HAP-1 (cell line): ENCODE measurements around the gene DHX8.

Source experiments
- DNase-seq, 2 experiments: peaks; one replicate each; pipeline ENCODE4 v3.0.0-alpha.2; 2016 to 2020; ENCODE audit warnings: low spot score in 2 of 2
- H3K27me3 ChIP-seq: fragments of 250-450 bp; sonication (Bioruptor Pico); 2 replicates; pipeline ENCODE4 v1.5.1; 2020; ENCODE audit warnings: low read depth, mild to moderate bottlenecking, moderate library complexity
- H3K36me3 ChIP-seq: fragments of 250-450 bp; sonication (Bioruptor Pico); replicated peaks from 2 replicates; pipeline ENCODE4 v1.5.1; 2020; ENCODE audit warnings: mild to moderate bottlenecking
- H3K4me1 ChIP-seq: fragments of 250-450 bp; sonication (Bioruptor Pico); 2 replicates; pipeline ENCODE4 v1.5.1; 2020; ENCODE audit warnings: mild to moderate bottlenecking
- H3K4me3 ChIP-seq: fragments of 250-450 bp; sonication (Bioruptor Pico); 2 replicates; pipeline ENCODE4 v1.5.1; 2020; ENCODE audit warnings: mild to moderate bottlenecking, moderate library complexity
- H3K9me3 ChIP-seq: fragments of 250-450 bp; sonication (Bioruptor Pico); 2 replicates; pipeline ENCODE4 v1.5.1; 2020; ENCODE audit warnings: mild to moderate bottlenecking, moderate library complexity
- in situ Hi-C: fragments of 300-500 bp; cut with MboI; formaldehyde crosslinking; loops from 3 replicates; pipeline ENCODE4 v1.14.3; 2020; ENCODE audit warnings: low sequenced_read_pairs, inconsistent platforms, mixed read lengths

Gene DHX8

DNA sequence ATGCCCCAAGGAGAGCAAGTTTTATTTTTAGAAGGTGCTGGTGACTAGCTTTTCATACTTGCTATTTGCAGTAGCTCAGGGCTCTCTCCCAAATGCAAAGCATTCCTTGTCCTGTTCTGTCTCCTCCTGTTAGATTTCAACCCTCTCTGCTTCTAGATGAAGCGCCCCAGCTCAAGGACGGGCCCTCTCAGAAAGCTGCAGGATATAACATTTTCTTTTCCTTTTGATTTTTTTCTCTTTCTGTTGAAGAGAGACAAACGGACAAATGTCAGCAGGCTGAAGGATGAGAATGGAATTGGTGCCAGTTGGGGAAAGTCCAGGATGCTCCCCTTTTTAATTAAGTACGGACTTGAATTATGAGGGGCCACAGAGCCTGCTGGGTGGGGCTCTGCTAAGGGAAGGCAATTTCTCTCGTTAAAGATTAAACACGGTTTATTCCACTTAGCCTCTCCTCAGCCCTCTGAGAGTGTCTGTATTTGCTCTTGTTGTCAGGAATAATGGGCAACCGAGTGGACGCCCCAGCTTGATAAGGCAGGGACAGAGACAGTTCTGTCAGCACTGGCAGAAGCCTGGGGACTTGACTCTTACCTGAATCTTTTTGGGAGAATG, 68.6 kb downstream of the DHX8 start:
- Histone ChIP-seq H3K9me3 (no peaks in the 10 kb centered on the region), H3K4me1 (peaks cover 7% of the 10 kb centered on the region), H3K36me3 (no peaks in the 10 kb centered on the region), H3K4me3 (no peak overlapping the region), H3K27me3 (peaks cover 4% of the 10 kb centered on the region)
- in situ Hi-C loops, result no loop called here
- no peak for DNase-seq

DNA sequence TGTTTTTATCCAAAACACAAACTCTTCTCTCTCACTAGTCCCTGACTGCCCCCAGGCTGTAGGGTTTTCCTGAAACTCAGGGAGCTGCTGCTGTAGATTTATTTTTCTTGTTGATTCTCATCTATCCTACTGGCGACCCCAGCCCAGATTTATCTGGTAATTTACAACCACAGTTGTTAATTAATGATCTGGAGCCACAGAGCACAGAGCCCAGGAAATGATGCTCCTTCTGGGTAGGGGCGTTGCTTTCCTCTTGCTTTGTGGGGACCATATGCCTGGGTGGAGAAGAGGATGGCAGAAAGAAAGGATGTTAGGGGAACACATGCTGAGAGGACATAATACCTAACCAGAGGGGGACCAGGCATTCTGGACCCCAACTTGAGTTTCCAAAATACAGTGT, 69.8 kb downstream of the DHX8 start:
- in situ Hi-C loops, result no loop called here
- Histone ChIP-seq H3K4me1 (peaks cover 7% of the 10 kb centered on the region), H3K27me3 (no peaks in the 10 kb centered on the region), H3K4me3 (no peak overlapping the region), H3K9me3 (no peaks in the 10 kb centered on the region), H3K36me3 (no peaks in the 10 kb centered on the region)
- DNase-seq, result no peak

DNA sequence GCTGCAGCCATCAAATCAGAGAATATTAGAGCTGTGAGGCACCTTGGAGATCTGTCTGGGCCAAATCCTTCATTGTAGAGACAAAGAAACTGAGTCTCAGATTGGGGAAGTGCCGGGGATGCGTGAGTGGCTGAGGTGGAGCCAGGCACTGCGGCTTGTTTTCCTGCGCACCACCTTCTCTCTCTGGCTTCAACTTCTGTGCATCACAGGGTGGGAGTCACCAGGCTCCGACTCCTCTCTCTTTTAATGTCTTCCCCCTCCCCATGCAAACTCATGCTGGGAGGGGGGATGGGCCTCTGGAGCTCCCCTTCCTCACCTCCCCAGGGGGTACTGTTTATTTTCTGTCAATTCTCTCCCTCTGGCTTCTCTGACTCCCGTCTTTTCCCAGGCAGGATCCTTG, 71.1 kb downstream of the DHX8 start:
- DNase-seq, result no peak
- Histone ChIP-seq H3K4me3 (no peak overlapping the region), H3K9me3 (no peaks in the 10 kb centered on the region), H3K27me3 (no peaks in the 10 kb centered on the region), H3K36me3 (no peaks in the 10 kb centered on the region), H3K4me1 (no peaks in the 10 kb centered on the region; the same call in 1 of the 2 replicates)
- in situ Hi-C loops, result no loop called here

DNA sequence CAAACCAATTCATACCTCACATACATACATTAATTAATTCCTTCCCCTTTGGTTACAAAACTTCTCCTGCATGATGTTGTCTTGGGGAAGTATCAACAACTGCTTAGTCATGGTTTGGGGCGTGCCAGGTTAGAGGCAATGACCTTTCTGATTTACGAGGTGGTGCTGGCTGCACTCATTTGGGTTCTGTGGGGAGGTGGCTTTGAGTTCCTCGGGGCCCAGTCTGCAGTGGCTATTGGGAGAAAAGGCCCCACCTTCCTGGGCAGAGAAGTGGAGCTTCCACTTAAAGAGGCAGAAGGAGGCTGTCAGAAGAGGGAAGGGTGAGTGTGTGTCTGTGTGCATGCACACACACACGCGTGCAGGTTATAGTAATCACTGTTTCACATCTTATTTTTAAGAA, 72.5 kb downstream of the DHX8 start:
- no peak for DNase-seq
- Histone ChIP-seq H3K36me3 (no peaks in the 10 kb centered on the region), H3K27me3 (no peaks in the 10 kb centered on the region), H3K4me3 (no peak overlapping the region), H3K9me3 (no peaks in the 10 kb centered on the region), H3K4me1 (no peaks in the 10 kb centered on the region; the same call in 1 of the 2 replicates)
- in situ Hi-C loops, result no loop called here

GRCh38 chr17:43558805-43559160, 75.0 kb downstream of the DHX8 start:
- H3K27me3 ChIP-seq, result no peaks in the 10 kb centered on the region
- H3K36me3 ChIP-seq, result no peaks in the 10 kb centered on the region
- H3K4me1 ChIP-seq, result peaks cover 10% of the 10 kb centered on the region
- DNase-seq, result no peak
- H3K4me3 ChIP-seq, result no peak overlapping the region
- in situ Hi-C loops, result no loop called here
- H3K9me3 ChIP-seq, result no peaks in the 10 kb centered on the region

- in situ Hi-C loops, result no loop called here
- no peak for DNase-seq
- no peak overlapping the region for H3K4me3 ChIP-seq
- no peaks in the 10 kb centered on the region for H3K36me3 ChIP-seq
- no peaks in the 10 kb centered on the region for H3K27me3 ChIP-seq
- peaks cover 10% of the 10 kb centered on the region for H3K4me1 ChIP-seq
- H3K9me3 ChIP-seq, result no peaks in the 10 kb centered on the region
These were observed 75.5 kb downstream of the DHX8 start for GRCh38 chr17:43559161-43559816.

DNA sequence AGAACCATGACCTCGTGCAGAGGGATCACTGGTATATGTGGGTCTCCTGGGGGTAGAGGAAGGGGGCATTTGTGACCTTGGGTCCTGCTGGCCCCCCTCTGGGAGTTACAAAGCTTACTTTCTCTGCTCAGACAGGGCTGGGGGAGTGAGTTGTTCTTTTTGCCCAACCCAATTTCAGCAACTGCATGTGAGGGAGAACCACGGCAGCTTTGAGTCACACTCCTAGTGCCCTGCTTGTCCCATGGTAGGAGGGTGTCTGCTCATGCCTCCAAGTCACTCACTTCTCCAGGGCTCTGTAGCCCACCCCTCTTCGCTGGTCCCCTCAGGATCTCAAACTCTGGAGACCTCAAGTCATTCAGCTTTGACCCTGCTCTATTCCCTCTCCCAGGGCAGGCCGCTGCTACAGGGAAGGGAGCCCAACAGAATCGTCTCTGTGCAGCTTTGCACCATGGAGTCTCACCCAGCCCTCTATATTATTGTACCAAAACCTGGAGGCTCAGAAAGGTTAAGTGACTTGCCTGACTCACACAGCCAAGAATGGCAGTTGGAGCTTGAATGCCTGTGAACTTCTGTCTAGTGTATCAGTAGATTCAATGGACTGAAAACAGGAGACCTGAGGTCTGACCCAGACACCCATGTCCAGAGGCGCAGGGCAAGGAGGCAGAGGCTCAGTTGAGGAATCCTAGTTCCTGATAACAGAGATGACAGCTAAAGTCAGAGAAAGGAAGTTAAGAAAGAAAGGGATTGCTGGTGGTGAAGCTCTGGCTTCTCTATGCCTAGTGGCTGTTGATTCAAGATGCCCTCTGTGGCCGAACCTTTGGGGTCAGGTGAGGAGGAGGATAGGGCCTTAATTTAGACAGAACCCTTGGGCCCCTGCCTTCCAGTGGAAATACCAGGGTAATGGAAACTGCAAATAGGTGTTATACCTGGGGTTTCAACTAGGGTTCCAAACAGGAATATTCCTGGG, 77.0 kb downstream of the DHX8 start:
- Histone ChIP-seq H3K4me1 (peaks cover 10% of the 10 kb centered on the region; the same call in 1 of the 2 replicates), H3K4me3 (no peak overlapping the region), H3K9me3 (no peaks in the 10 kb centered on the region), H3K27me3 (no peaks in the 10 kb centered on the region), H3K36me3 (no peaks in the 10 kb centered on the region)
- in situ Hi-C loops, result no loop called here
- DNase-seq, result no peak

- Histone ChIP-seq H3K36me3 (no peaks in the 10 kb centered on the region), H3K4me1 (peaks cover 10% of the 10 kb centered on the region; the same call in 1 of the 2 replicates), H3K9me3 (no peaks in the 10 kb centered on the region), H3K27me3 (no peaks in the 10 kb centered on the region), H3K4me3 (no peak overlapping the region)
- in situ Hi-C loops, result no loop called here
- peak; percentile 31 to 39 for DNase-seq
These were observed 79.2 kb downstream of the DHX8 start for GRCh38 chr17:43562679-43563599.

DNA sequence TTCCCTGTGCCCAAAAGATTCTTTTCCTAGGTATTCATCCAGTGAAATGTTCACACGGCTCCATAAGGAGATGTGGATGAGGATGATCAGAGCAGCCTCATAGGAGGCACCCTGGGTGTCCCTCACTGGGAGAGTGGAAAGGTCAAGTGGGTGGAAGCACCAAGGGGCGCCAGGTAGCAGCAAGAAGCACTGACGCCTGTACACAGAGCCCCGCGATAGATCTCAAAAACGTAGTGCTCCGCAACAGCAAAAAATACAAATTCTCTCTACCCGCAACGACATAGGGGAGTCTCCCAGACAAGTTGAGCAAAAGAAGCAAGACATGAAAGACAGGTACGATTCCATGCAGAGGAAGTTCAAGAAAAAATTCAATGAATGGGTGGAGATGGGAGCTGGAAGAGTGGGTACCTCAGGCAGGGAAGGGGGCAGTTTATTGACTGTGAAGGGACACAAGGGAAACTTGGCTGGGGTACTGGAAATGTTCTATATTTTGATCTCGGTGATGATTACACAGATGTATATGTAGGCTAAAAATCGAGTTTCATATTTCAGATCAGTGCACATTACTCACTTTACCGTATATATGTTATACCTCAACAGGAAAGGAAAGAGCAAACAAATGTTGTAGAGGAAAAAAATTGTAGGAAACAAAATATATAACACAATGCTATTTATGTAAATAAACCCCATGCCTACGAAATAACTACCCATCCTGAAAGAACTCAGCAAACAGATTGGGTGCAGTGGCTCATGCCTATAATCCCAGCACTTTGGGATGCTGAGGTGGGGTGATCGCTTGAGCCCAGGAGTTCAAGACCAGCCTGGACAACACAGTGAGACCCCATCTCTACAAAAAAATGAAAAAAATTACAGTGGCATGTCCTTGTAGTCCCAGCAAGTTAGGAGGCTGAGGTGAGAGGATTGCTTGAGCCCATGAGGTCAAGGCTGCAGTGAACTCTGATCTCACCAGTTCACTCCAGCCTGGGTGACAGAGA, 80.1 kb downstream of the DHX8 start:
- Histone ChIP-seq H3K4me3 (no peak overlapping the region), H3K9me3 (no peaks in the 10 kb centered on the region), H3K4me1 (peaks cover 10% of the 10 kb centered on the region; the same call in 1 of the 2 replicates), H3K27me3 (no peaks in the 10 kb centered on the region), H3K36me3 (no peaks in the 10 kb centered on the region)
- DNase-seq, result no peak
- in situ Hi-C loops, result no loop called here

DNA sequence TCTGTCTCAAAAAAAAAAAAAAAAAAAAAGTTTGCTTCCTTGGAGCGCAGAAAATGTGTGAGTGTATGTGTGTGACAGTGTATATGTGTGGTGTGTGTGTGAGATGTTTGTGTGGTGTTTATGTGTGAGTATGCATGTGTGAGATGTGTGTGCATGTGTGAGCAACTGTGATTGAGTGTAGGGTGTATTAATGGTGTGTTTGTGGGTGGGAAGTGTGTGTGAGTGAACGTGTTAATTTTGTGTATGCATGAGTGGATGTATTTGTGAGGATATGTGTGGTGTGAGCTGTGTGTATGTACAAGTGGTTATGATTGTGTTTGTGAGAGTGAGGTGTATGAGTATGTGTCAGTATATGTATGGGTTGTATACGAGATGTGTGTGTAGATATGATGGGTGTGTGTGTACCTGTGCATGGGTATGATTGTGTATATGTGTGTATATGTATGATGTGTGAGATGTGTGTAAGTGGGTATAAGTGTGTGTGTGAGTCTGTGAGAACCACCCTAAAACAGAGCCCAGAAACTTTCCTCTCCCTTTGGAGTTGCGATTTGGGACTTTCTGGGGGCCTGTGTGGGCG, 84.8 kb downstream of the DHX8 start:
- Histone ChIP-seq H3K4me1 (no peaks in the 10 kb centered on the region), H3K9me3 (no peaks in the 10 kb centered on the region), H3K36me3 (no peaks in the 10 kb centered on the region), H3K4me3 (no peak overlapping the region), H3K27me3 (no peaks in the 10 kb centered on the region)
- no peak for DNase-seq
- in situ Hi-C loops, result no loop called here

DNA sequence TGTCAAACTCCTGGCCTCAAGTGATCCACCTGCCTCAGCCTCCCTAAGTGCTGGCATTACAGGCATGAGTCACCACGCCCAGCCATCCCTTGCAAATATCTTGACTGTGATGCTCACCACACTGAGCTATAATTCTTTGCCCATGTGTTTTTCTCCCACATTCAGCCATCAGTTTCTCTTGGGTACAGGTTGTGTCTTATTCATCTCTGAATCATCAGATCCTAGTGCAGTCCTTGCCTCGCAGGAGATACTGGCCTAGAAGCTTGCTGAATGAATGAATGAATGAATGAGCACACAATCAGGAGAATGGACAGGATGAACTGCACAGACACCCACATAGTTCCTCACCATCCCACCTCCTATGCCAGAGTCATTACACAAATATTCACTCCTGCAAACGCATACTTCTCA, 86.7 kb downstream of the DHX8 start:
- Histone ChIP-seq H3K9me3 (no peaks in the 10 kb centered on the region), H3K36me3 (no peaks in the 10 kb centered on the region), H3K4me1 (no peaks in the 10 kb centered on the region), H3K4me3 (no peak overlapping the region), H3K27me3 (no peaks in the 10 kb centered on the region)
- in situ Hi-C loops, result no loop called here
- no peak for DNase-seq

- no peak for DNase-seq
- Histone ChIP-seq H3K36me3 (no peaks in the 10 kb centered on the region), H3K9me3 (no peaks in the 10 kb centered on the region), H3K4me1 (no peaks in the 10 kb centered on the region), H3K4me3 (no peak overlapping the region), H3K27me3 (no peaks in the 10 kb centered on the region)
- in situ Hi-C loops, result no loop called here
These were observed 88.7 kb downstream of the DHX8 start for GRCh38 chr17:43572368-43572980.
